Stimulated activated CD8-positive, alpha-beta memory T cell treated with anti-CD3 and anti-CD28 coated beads, Interleukin-15, amount 100 ng/mL, for 1 hour (primary cell): ENCODE measurements around the gene SPSB1.
A peak's percentile ranks its signal among the peaks of the same experiment; 100 is the strongest.

Experiments
- DNase-seq: peaks from one replicate; pipeline ENCODE4 v3.0.0-alpha.2; 2020; ENCODE audit warnings: low read depth

Gene SPSB1

GRCh38 chr1:9260059-9260766, 32.5 kb upstream of the SPSB1 start:
- no peak for DNase-seq

GRCh38 chr1:9261496-9261895, 31.2 kb upstream of the SPSB1 start:
- DNase-seq: no peak

- no peak for DNase-seq
These were observed 30.4 kb upstream of the SPSB1 start for GRCh38 chr1:9262096-9262986.

GRCh38 chr1:9263276-9263855, 29.3 kb upstream of the SPSB1 start:
- DNase-seq: no peak

- DNase-seq: no peak
These were observed 28.5 kb upstream of the SPSB1 start for GRCh38 chr1:9263984-9264872.

GRCh38 chr1:9265037-9265436, 27.7 kb upstream of the SPSB1 start:
- no peak for DNase-seq

GRCh38 chr1:9265968-9266367, 26.7 kb upstream of the SPSB1 start:
- no peak for DNase-seq

- DNase-seq: no peak
These were observed 25.4 kb upstream of the SPSB1 start for GRCh38 chr1:9267352-9267686.

GRCh38 chr1:9267827-9268581, 24.7 kb upstream of the SPSB1 start:
- no peak for DNase-seq

- no peak for DNase-seq
These were observed 23.6 kb upstream of the SPSB1 start for GRCh38 chr1:9269078-9269501.

- no peak for DNase-seq
These were observed 23.0 kb upstream of the SPSB1 start for GRCh38 chr1:9269721-9270120.

- no peak for DNase-seq
These were observed 22.3 kb upstream of the SPSB1 start for GRCh38 chr1:9270290-9270883.

GRCh38 chr1:9271283-9271682, 21.4 kb upstream of the SPSB1 start:
- DNase-seq: no peak

- no peak for DNase-seq
These were observed 20.7 kb upstream of the SPSB1 start for GRCh38 chr1:9271861-9272595.

- DNase-seq: no peak
These were observed 19.5 kb upstream of the SPSB1 start for GRCh38 chr1:9273177-9273576.

- no peak for DNase-seq
These were observed 17.5 kb upstream of the SPSB1 start for GRCh38 chr1:9275161-9275560.

GRCh38 chr1:9275567-9276034, 17.1 kb upstream of the SPSB1 start:
- DNase-seq: peak; percentile 52

- no peak for DNase-seq
These were observed 14.6 kb upstream of the SPSB1 start for GRCh38 chr1:9278116-9278515.

GRCh38 chr1:9278585-9279153, 14.0 kb upstream of the SPSB1 start:
- DNase-seq: no peak
